H1 (cell line): ENCODE measurements around the gene PRR23E. TPM values are rescaled to one million over a fixed set of nuclear protein-coding genes. Genes with fewer than 3 reads are reported as not detected.

Experiments
- CTCF ChIA-PET: fragments of 300-600 bp; sonication (Branson Sonifier 250); formaldehyde crosslinking; loops from one replicate; lab custom pipeline; 2021; ENCODE audit not compliant: partially characterized antibody; lab: Charles Lee
- POLR2A ChIA-PET: fragments of 300-600 bp; sonication (Branson Sonifier 250); formaldehyde crosslinking; loops from one replicate; lab custom pipeline; 2021; ENCODE audit warnings: inconsistent platforms; ENCODE audit not compliant: partially characterized antibody; lab: Charles Lee
- DNase-seq, 2 experiments: peaks; one replicate each; pipeline versions ENCODE4 v3.0.0 to v3.0.0-alpha.2; 2010 to 2022; ENCODE audit warnings: low spot score in 2 of 2, low read depth in 1 of 2, mixed read lengths in 1 of 2
- FAIRE-seq: peaks from 2 replicates; lab custom pipeline; 2011; peaks lifted over from hg19 to GRCh38; lab: Jason Lieb, UNC
- H2AFZ ChIP-seq: 2 replicates; pipeline ENCODE4 v1.8.1; 2012; ENCODE audit warnings: low read length, inconsistent platforms
- H2AK5ac ChIP-seq: 2 replicates; pipeline ENCODE4 v1.6.1; 2013; ENCODE audit warnings: low read depth, low read length
- H2BK120ac ChIP-seq: replicated peaks from 2 replicates; pipeline ENCODE3; 2013; ENCODE audit warnings: low read depth, low read length, inconsistent platforms
- H2BK12ac ChIP-seq: 2 replicates; pipeline ENCODE4 v1.6.1; 2013; ENCODE audit warnings: low read depth, low read length
- H2BK15ac ChIP-seq: 2 replicates; pipeline ENCODE4 v1.6.1; 2013; ENCODE audit warnings: low read length
- H2BK20ac ChIP-seq: 2 replicates; pipeline ENCODE4 v1.6.1; 2013; ENCODE audit warnings: low read length
- H2BK5ac ChIP-seq: 2 replicates; pipeline ENCODE4 v1.6.1; 2013; ENCODE audit warnings: low read depth, low read length
- H3K14ac ChIP-seq: 2 replicates; pipeline ENCODE4 v1.6.1; 2013; ENCODE audit warnings: inconsistent platforms; ENCODE audit not compliant: insufficient read length
- H3K18ac ChIP-seq: 2 replicates; pipeline ENCODE4 v1.6.1; 2013; ENCODE audit warnings: low read length; ENCODE audit errors: extremely low read depth
- H3K23ac ChIP-seq: 2 replicates; pipeline ENCODE4 v1.6.1; 2013; ENCODE audit warnings: inconsistent platforms; ENCODE audit not compliant: insufficient read length
- H3K23me2 ChIP-seq: 2 replicates; pipeline ENCODE4 v1.6.1; 2013; ENCODE audit warnings: low read depth, low read length
- H3K27ac ChIP-seq: 2 replicates; pipeline ENCODE4 v1.6.1; 2011; ENCODE audit warnings: low read depth, low read length, inconsistent platforms
- H3K27me3 ChIP-seq, 4 experiments: replicated peaks in 1 of 4; 1 replicate in 1 of 4; 2 replicates in 3 of 4; pipeline versions ENCODE4 v1.6.1 to v1.8.1; 2011 to 2013; ENCODE audit warnings: low read length in 3 of 4, mild to moderate bottlenecking in 3 of 4, inconsistent platforms in 2 of 4, mixed read lengths in 2 of 4, moderate library complexity in 1 of 4; ENCODE audit not compliant: control insufficient read depth in 3 of 4, insufficient read depth in 3 of 4; ENCODE audit errors: extremely low read depth in 1 of 4
- H3K36me3 ChIP-seq, 4 experiments: 2 replicates each; pipeline versions ENCODE4 v1.6.1 to v1.8.1; 2011 to 2013; ENCODE audit warnings: mild to moderate bottlenecking in 4 of 4, low read length in 3 of 4, moderate library complexity in 2 of 4, control low read depth in 1 of 4, inconsistent platforms in 1 of 4; ENCODE audit not compliant: insufficient read depth in 4 of 4, control insufficient read depth in 2 of 4
- H3K4ac ChIP-seq: replicated peaks from 2 replicates; pipeline ENCODE3; 2013; ENCODE audit warnings: low read length, low read depth, mixed read lengths, inconsistent platforms; ENCODE audit not compliant: insufficient read length
- H3K4me1 ChIP-seq, 4 experiments: replicated peaks in 1 of 4; 1 replicate in 1 of 4; 2 replicates in 3 of 4; pipeline versions ENCODE4 v1.6.1 to v1.8.1; 2011 to 2013; ENCODE audit warnings: low read length in 3 of 4, inconsistent platforms in 2 of 4, mixed read lengths in 1 of 4; ENCODE audit not compliant: insufficient read depth in 4 of 4, control insufficient read depth in 3 of 4
- H3K4me2 ChIP-seq, 2 experiments: 2 replicates each; pipeline versions ENCODE4 v1.6.1 to v1.8.1; 2011 to 2013; ENCODE audit warnings: low read depth in 2 of 2, low read length in 2 of 2, control low read depth in 1 of 2, inconsistent platforms in 1 of 2, mild to moderate bottlenecking in 1 of 2; ENCODE audit not compliant: insufficient read depth in 1 of 2
- H3K4me3 ChIP-seq, 4 experiments: fragments of 200-600, 300-600 bp in 1 of 4; sonication (generic), shearing (Covaris generic), sonication (Bioruptor Twin) in 1 of 4; 2 replicates each; pipeline versions ENCODE4 v1.5.1 to v1.8.1; 2011 to 2016; ENCODE audit warnings: low read length in 4 of 4, low read depth in 3 of 4, control low read depth in 2 of 4, inconsistent platforms in 2 of 4, mild to moderate bottlenecking in 2 of 4, mixed read lengths in 1 of 4, moderate library complexity in 1 of 4; ENCODE audit not compliant: insufficient read depth in 2 of 4; ENCODE audit errors: extremely low read depth in 1 of 4
- H3K56ac ChIP-seq: replicated peaks from 2 replicates; pipeline ENCODE3; 2013; ENCODE audit warnings: low read depth, mild to moderate bottlenecking, mixed read lengths, low read length, inconsistent platforms; ENCODE audit not compliant: insufficient read length
- H3K79me1 ChIP-seq: 2 replicates; pipeline ENCODE4 v1.6.1; 2013; ENCODE audit warnings: low read depth, low read length, control low read depth
- H3K79me2 ChIP-seq, 2 experiments: 2 replicates each; pipeline versions ENCODE4 v1.6.1 to v1.8.1; 2012 to 2013; ENCODE audit warnings: low read length in 2 of 2, mild to moderate bottlenecking in 2 of 2, inconsistent platforms in 1 of 2; ENCODE audit not compliant: insufficient read depth in 2 of 2, control insufficient read depth in 1 of 2
- H3K9ac ChIP-seq, 4 experiments: replicated peaks in 1 of 4; 1 replicate in 1 of 4; 2 replicates in 3 of 4; pipeline versions ENCODE4 v1.6.1 to v1.8.1; 2011 to 2013; ENCODE audit warnings: low read depth in 3 of 4, low read length in 3 of 4, control low read depth in 2 of 4, mild to moderate bottlenecking in 2 of 4, moderate library complexity in 2 of 4, inconsistent platforms in 1 of 4; ENCODE audit errors: extremely low read depth in 1 of 4
- H3K9me3 ChIP-seq, 2 experiments: 2 replicates each; pipeline versions ENCODE4 v1.6.1 to v1.8.1; 2012 to 2013; ENCODE audit warnings: mild to moderate bottlenecking in 2 of 2, moderate library complexity in 2 of 2, control low read depth in 1 of 2, inconsistent platforms in 1 of 2, low read depth in 1 of 2, low read length in 1 of 2, mixed read lengths in 1 of 2; ENCODE audit not compliant: insufficient read depth in 2 of 2
- H4K20me1 ChIP-seq, 2 experiments: replicated peaks in 1 of 2; 2 replicates each; pipeline versions ENCODE3 to v1.8.1; 2011 to 2013; ENCODE audit warnings: inconsistent platforms in 2 of 2, low read length in 2 of 2, mild to moderate bottlenecking in 1 of 2; ENCODE audit not compliant: insufficient read depth in 2 of 2, control insufficient read depth in 1 of 2
- H4K5ac ChIP-seq: 2 replicates; pipeline ENCODE4 v1.6.1; 2013; ENCODE audit warnings: low read length, low read depth, mixed read lengths, inconsistent platforms; ENCODE audit not compliant: insufficient read length
- H4K8ac ChIP-seq: 2 replicates; pipeline ENCODE4 v1.8.0; 2013; ENCODE audit warnings: mild to moderate bottlenecking, moderate library complexity, low read length, inconsistent platforms; ENCODE audit not compliant: insufficient read depth; ENCODE audit errors: extremely low read depth
- H4K91ac ChIP-seq: replicated peaks from 2 replicates; pipeline ENCODE3; 2013; ENCODE audit warnings: low read length, mixed read lengths, inconsistent platforms; ENCODE audit not compliant: insufficient read length
- ASH2L ChIP-seq: fragments of 200-600, 300-600 bp; sonication (generic); IDR thresholded peaks from one replicate; pipeline ENCODE4 v1.7.1; 2017; ENCODE audit warnings: low read length
- CEBPB ChIP-seq: IDR thresholded peaks from 2 replicates; pipeline ENCODE4 v1.6.1; 2012; ENCODE audit warnings: low read depth, low read length
- EZH2 ChIP-seq: fragments of 200-600 bp; sonication (generic); IDR thresholded peaks from 2 replicates; pipeline ENCODE4 v1.7.1; 2012; ENCODE audit warnings: low read depth, mild to moderate bottlenecking, moderate library complexity, low read length, inconsistent platforms; ENCODE audit not compliant: severe bottlenecking
- KDM5A ChIP-seq: fragments of 200-600 bp; IDR thresholded peaks from 2 replicates; pipeline ENCODE4 v1.7.1; 2012; ENCODE audit warnings: mild to moderate bottlenecking, low read length, inconsistent platforms, mixed read lengths
- POLR2AphosphoS5 ChIP-seq: IDR thresholded peaks from 2 replicates; pipeline ENCODE4 v1.6.1; 2011; ENCODE audit warnings: low read depth, low read length
- POU5F1 ChIP-seq: IDR thresholded peaks from 2 replicates; pipeline ENCODE4 v1.6.1; 2011; ENCODE audit warnings: low read depth, mild to moderate bottlenecking, low read length, moderate library complexity
- RAD21 ChIP-seq, 2 experiments: IDR thresholded peaks in 1 of 2; conservative IDR thresholded peaks in 1 of 2; 2 replicates each; pipeline ENCODE4 v1.6.1; 2011; ENCODE audit warnings: low read depth in 2 of 2, low read length in 2 of 2, improper control_type of control experiment in 1 of 2, inconsistent platforms in 1 of 2, mild to moderate bottlenecking in 1 of 2, moderate library complexity in 1 of 2
- SP4 ChIP-seq: IDR thresholded peaks from 2 replicates; pipeline ENCODE4 v1.6.1; 2012; ENCODE audit warnings: low read length, inconsistent platforms
- SRF ChIP-seq: IDR thresholded peaks from 2 replicates; pipeline ENCODE4 v1.6.1; 2011; ENCODE audit warnings: mild to moderate bottlenecking, low read depth, low read length, moderate library complexity
- SUZ12 ChIP-seq: fragments of 200-600 bp; sonication (generic); IDR thresholded peaks from 2 replicates; pipeline ENCODE4 v1.6.1; 2012; ENCODE audit warnings: mild to moderate bottlenecking, inconsistent platforms, low read length, moderate library complexity, mixed read lengths
- TBP ChIP-seq: IDR thresholded peaks from 2 replicates; pipeline ENCODE4 v1.6.1; 2011; ENCODE audit warnings: low read depth, low read length, improper control_type of control experiment
- TCF12 ChIP-seq: IDR thresholded peaks from 2 replicates; pipeline ENCODE4 v1.6.1; 2011; ENCODE audit warnings: low read depth, mild to moderate bottlenecking, low read length
- WGBS, 2 experiments: shearing (Covaris generic) in 1 of 2; methylation state at CpG; one replicate each; pipeline versions ENCODE4 v1.1.6 to v1.1.7; 2013 to 2015; ENCODE audit warnings: low lambda C conversion rate in 2 of 2, mixed read lengths in 2 of 2, inconsistent platforms in 1 of 2, low coverage in 1 of 2, missing lambda C conversion rate in 1 of 2; ENCODE audit not compliant: insufficient replicate concordance in 2 of 2, insufficient coverage in 1 of 2, insufficient read length in 1 of 2; ENCODE audit errors: extremely low coverage in 1 of 2, missing lambda C conversion rate in 1 of 2; 5-methylcytosine and 5-hydroxymethylcytosine counted together
- polyA plus RNA-seq, 7 experiments: library from polyadenylated mRNA; depleted of rRNA in 3 of 7; stranded (reverse) in 5 of 7; unstranded in 2 of 7; fragments of >200 nt in 5 of 7; fragments of 200-250 nt in 2 of 7; gene quantifications; 1 replicate in 5 of 7; 2 replicates in 1 of 7; 4 replicates in 1 of 7; pipeline versions ENCODE4 v1.2.1 to v1.2.3, GENCODE V29; 2011 to 2013; ENCODE audit warnings: missing spikeins in 2 of 7, mixed read lengths in 2 of 7
- total RNA-seq: library from RNA; stranded (reverse); fragmentation: NEBNext Ultra II Directional; extraction: Animal tissue kit (Norgen Biotek cat#: 25700); gene quantifications from 2 replicates; pipeline ENCODE4 v1.2.1, GENCODE V29; 2021
- TF ChIP-seq, protein P1 (sequence below), 3 experiments: IDR thresholded peaks; 1 replicate in 2 of 3; 2 replicates in 1 of 3; pipeline versions ENCODE4 v1.5.1 to v1.6.1; 2011; ENCODE audit warnings: low read length in 3 of 3, mild to moderate bottlenecking in 3 of 3, inconsistent platforms in 2 of 3, low read depth in 1 of 3, moderate library complexity in 1 of 3; ENCODE audit not compliant: insufficient read depth in 1 of 3; ENCODE audit errors: control extremely low read depth in 1 of 3

Gene PRR23E
- total and polyA plus RNA-seq, 2 of the 8 experiments (the other 6 are each of a cell fraction or from before 2014, with no cell fraction given), result not detected

DNA sequence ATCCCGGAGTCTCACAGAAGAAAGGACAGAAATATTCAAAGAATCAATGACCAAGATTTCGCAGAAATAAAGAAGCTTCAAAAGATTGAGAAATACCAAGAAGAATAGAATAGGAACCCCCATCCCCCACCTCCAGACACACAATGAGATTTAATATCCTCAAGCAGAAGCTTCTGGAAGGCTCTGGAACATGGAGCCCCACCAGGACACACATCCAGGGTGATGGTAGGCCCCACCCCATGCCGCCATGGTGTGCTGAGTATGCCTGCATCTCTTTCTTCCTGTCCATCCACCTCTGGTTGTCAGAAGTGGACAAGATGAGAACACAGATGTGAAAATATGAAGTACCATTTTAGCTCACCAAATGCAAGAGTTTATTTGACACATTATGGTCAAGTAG, 19.3 kb downstream of the PRR23E start:
- Histone ChIP-seq H3K27me3 (no peaks in the 10 kb centered on the region), H3K18ac (no peak overlapping the region), H3K9ac (no peak overlapping the region), H3K23me2 (no peaks in the 10 kb centered on the region), H3K79me2 (no peaks in the 10 kb centered on the region), H2BK12ac (no peak overlapping the region), H2BK15ac (no peak overlapping the region), H3K9me3 (no peaks in the 10 kb centered on the region), H2BK5ac (no peak overlapping the region), H4K91ac (no peak overlapping the region), H2AFZ (no peak overlapping the region), H4K20me1 (peaks cover 0 to 1% of the 10 kb centered on the region in 2 experiments), H3K14ac (no peak overlapping the region), H3K36me3 (no peaks in the 10 kb centered on the region), H3K4ac (no peak overlapping the region), H2BK120ac (no peak overlapping the region), H3K79me1 (no peaks in the 10 kb centered on the region), H2AK5ac (no peak overlapping the region), H3K27ac (no peak overlapping the region), H3K4me3 (no peak overlapping the region), H3K4me1 (peaks cover 0 to 5% (median 3%) of the 10 kb centered on the region in 4 experiments; a peak in 5 of 7 replicates), H3K4me2 (no peak overlapping the region), H4K8ac (no peak overlapping the region), H3K23ac (no peak overlapping the region), H2BK20ac (no peak overlapping the region), H3K56ac (no peak overlapping the region), H4K5ac (no peak overlapping the region)
- 98% methylated on average over 3 of the region's 3 CpGs; no CpG with 5 or more reads in 1 of the 2 experiments for WGBS, 2 experiments
- POLR2A ChIA-PET, result no interaction called here
- FAIRE-seq (no peak), DNase-seq (no peak)
- CTCF ChIA-PET, result interaction anchor here (1.0 kb wide), 1 partner anchor 17 kb away, joined by 4 read pairs; no protein-coding TSS in a partner anchor
- TF ChIP-seq POLR2AphosphoS5, result no peak
- no peak for TF ChIP-seq KDM5A
- TF ChIP-seq CEBPB, result no peak
- no peak for TF ChIP-seq SRF
- no peak for TF ChIP-seq SP4
- TF ChIP-seq POU5F1, result no peak
- TF ChIP-seq, protein P1, sequence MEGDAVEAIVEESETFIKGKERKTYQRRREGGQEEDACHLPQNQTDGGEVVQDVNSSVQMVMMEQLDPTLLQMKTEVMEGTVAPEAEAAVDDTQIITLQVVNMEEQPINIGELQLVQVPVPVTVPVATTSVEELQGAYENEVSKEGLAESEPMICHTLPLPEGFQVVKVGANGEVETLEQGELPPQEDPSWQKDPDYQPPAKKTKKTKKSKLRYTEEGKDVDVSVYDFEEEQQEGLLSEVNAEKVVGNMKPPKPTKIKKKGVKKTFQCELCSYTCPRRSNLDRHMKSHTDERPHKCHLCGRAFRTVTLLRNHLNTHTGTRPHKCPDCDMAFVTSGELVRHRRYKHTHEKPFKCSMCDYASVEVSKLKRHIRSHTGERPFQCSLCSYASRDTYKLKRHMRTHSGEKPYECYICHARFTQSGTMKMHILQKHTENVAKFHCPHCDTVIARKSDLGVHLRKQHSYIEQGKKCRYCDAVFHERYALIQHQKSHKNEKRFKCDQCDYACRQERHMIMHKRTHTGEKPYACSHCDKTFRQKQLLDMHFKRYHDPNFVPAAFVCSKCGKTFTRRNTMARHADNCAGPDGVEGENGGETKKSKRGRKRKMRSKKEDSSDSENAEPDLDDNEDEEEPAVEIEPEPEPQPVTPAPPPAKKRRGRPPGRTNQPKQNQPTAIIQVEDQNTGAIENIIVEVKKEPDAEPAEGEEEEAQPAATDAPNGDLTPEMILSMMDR (IDR thresholded peaks at IDR 0.05; ENCODE audit: control extremely low read depth in 1 of 3, insufficient read depth in 1 of 3, low read depth in 1 of 3, low read length in 3 of 3), result no peak
- TF ChIP-seq ASH2L, result no peak
- no peak for TF ChIP-seq TBP
- TF ChIP-seq SUZ12, result no peak
- TF ChIP-seq TCF12, result no peak
- TF ChIP-seq RAD21 (IDR thresholded peaks at IDR 0.05 in 1 of 2, conservative IDR thresholded peaks at IDR 0.05 in 1 of 2; ENCODE audit: low read depth in 2 of 2, low read length in 2 of 2), result no peak
- TF ChIP-seq EZH2, result no peak
